T-cell (primary cell): ENCODE data around the gene TIMP2. TPM values are rescaled to one million over a fixed set of nuclear protein-coding genes. Genes with fewer than 3 reads are reported as not detected.

Source experiments
- ATAC-seq, 4 experiments: fragments of 200-7000 bp in 3 of 4; fragments of 150-1000 bp in 1 of 4; cut with Tn5 transposase; replicated peaks in 1 of 4; 1 replicate in 3 of 4; 2 replicates in 1 of 4; pipeline ENCODE4 v1.10.0; 2021; ENCODE audit warnings: moderate library complexity in 3 of 4, mild to moderate bottlenecking in 2 of 4, moderate number of reproducible peaks in 1 of 4
- CTCF ChIA-PET, 2 donors: fragments of 300-600 bp; sonication (Branson Sonifier 250); formaldehyde crosslinking; loops; one replicate each; lab custom pipeline; 2022; ENCODE audit warnings: antibody characterized with exemption in 2 of 2; lab: Charles Lee
- POLR2A ChIA-PET, 2 donors: fragments of 300-600 bp; sonication (Branson Sonifier 250); formaldehyde crosslinking; loops; one replicate each; lab custom pipeline; 2022; ENCODE audit warnings: antibody characterized with exemption in 2 of 2; lab: Charles Lee
- DNase-seq, 35 experiments: peaks; one replicate each; pipeline versions ENCODE4 v3.0.0 to v3.0.0-alpha.2; 2013 to 2023
- H3K27ac ChIP-seq: one replicate; pipeline ENCODE4 v1.5.1; 2013; ENCODE audit warnings: low read length
- H3K27me3 ChIP-seq, 2 experiments: replicated peaks in 1 of 2; 1 replicate in 1 of 2; 2 replicates in 1 of 2; pipeline versions ENCODE4 v1.6.1 to v1.7.0; 2013; ENCODE audit warnings: low read length in 1 of 2, mixed read lengths in 1 of 2; ENCODE audit not compliant: control insufficient read depth in 2 of 2, insufficient read depth in 2 of 2; ENCODE audit errors: extremely low read depth in 1 of 2
- H3K36me3 ChIP-seq, 2 donors: 1 replicate in 1 of 2; 2 replicates in 1 of 2; pipeline versions ENCODE4 v1.6.1 to v1.7.0; 2013; ENCODE audit warnings: low read length in 1 of 2; ENCODE audit not compliant: control insufficient read depth in 2 of 2, insufficient read depth in 1 of 2; ENCODE audit errors: extremely low read depth in 1 of 2
- H3K4me1 ChIP-seq, 2 experiments: 1 replicate in 1 of 2; 2 replicates in 1 of 2; pipeline versions ENCODE4 v1.6.1 to v1.7.0; 2013; ENCODE audit warnings: low read length in 2 of 2, mixed read lengths in 1 of 2; ENCODE audit not compliant: insufficient read depth in 2 of 2, control insufficient read depth in 1 of 2; ENCODE audit errors: extremely low read depth in 1 of 2
- H3K4me3 ChIP-seq, 2 donors: 1 replicate in 1 of 2; 2 replicates in 1 of 2; pipeline versions ENCODE4 v1.5.1 to v1.7.0; 2013; ENCODE audit warnings: mild to moderate bottlenecking in 2 of 2, low read length in 1 of 2, moderate library complexity in 1 of 2; ENCODE audit not compliant: control insufficient read depth in 1 of 2; ENCODE audit errors: extremely low read depth in 1 of 2
- H3K9me3 ChIP-seq: 2 replicates; pipeline ENCODE4 v1.7.0; 2013
- H3K27ac Mint-ChIP-seq, 2 donors: one replicate each; pipeline ENCODE4 v1.8.0; 2020 to 2021; ENCODE audit warnings: mild to moderate bottlenecking in 2 of 2, mixed read lengths in 2 of 2
- H3K27me3 Mint-ChIP-seq, 2 donors: one replicate each; pipeline ENCODE4 v1.8.0; 2021 to 2022; ENCODE audit warnings: mixed read lengths in 2 of 2
- H3K36me3 Mint-ChIP-seq: one replicate; pipeline ENCODE4 v1.8.0; 2021; ENCODE audit warnings: mixed read lengths
- H3K4me1 Mint-ChIP-seq, 3 donors: one replicate each; pipeline ENCODE4 v1.8.0; 2020 to 2022; ENCODE audit warnings: mixed read lengths in 3 of 3, mild to moderate bottlenecking in 1 of 3
- H3K4me3 Mint-ChIP-seq, 3 donors: one replicate each; pipeline ENCODE4 v1.8.0; 2020 to 2022; ENCODE audit warnings: mild to moderate bottlenecking in 3 of 3, mixed read lengths in 3 of 3, moderate library complexity in 3 of 3
- H3K9me3 Mint-ChIP-seq, 3 donors: one replicate each; pipeline ENCODE4 v1.8.0; 2020 to 2022; ENCODE audit warnings: mixed read lengths in 3 of 3
- WGBS: methylation state at CpG from one replicate; pipeline ENCODE4 v1.1.5; 2013; ENCODE audit warnings: missing lambda C conversion rate; ENCODE audit not compliant: insufficient coverage; 5-methylcytosine and 5-hydroxymethylcytosine counted together
- total RNA-seq, 35 experiments: library from RNA in 6 of 35; stranded (reverse) in 6 of 35; fragments of 120-200 nt in 1 of 35; gene quantifications; one replicate each; pipeline versions ENCODE4 v1.2.1 to v1.2.4 and lab custom pipeline; 2013 to 2026

TIMP2 gene
- total RNA-seq, 5 donors from 2014 or later (not counting 1 experiment from before 2014, with no cell fraction given), result 5.1 to 6.7 (median 6.5) TPM

GRCh38 chr17:78898947-78899346 lies 26.2 kb downstream of the TIMP2 start:
- Mint-ChIP-seq H3K9me3 (no peaks in the 10 kb centered on the region), H3K4me1 (peaks cover 4 to 9% (median 8%) of the 10 kb centered on the region in 3 donors), H3K4me3 (no peak overlapping the region), H3K27me3 (no peaks in the 10 kb centered on the region), H3K27ac (no peak overlapping the region), H3K36me3 (no peaks in the 10 kb centered on the region)
- ChIA-PET CTCF (interaction anchor here in 1 of 2 donors (0.6 kb wide), 1 partner anchor 127 kb away, joined by 3 read pairs; no protein-coding TSS in a partner anchor), POLR2A (no interaction called here)
- H3K9me3 ChIP-seq, result no peaks in the 10 kb centered on the region
- no peak for ATAC-seq
- peaks cover 0 to 5% of the 10 kb centered on the region in 2 experiments for H3K4me1 ChIP-seq
- 88% methylated on average over 12 of the region's 13 CpGs for WGBS
- no peak for DNase-seq
- peaks cover 0 to 26% of the 10 kb centered on the region in 2 experiments for H3K27me3 ChIP-seq
- no peak overlapping the region for H3K4me3 ChIP-seq
- H3K27ac ChIP-seq, result no peak overlapping the region
- H3K36me3 ChIP-seq, result no peaks in the 10 kb centered on the region

DNA sequence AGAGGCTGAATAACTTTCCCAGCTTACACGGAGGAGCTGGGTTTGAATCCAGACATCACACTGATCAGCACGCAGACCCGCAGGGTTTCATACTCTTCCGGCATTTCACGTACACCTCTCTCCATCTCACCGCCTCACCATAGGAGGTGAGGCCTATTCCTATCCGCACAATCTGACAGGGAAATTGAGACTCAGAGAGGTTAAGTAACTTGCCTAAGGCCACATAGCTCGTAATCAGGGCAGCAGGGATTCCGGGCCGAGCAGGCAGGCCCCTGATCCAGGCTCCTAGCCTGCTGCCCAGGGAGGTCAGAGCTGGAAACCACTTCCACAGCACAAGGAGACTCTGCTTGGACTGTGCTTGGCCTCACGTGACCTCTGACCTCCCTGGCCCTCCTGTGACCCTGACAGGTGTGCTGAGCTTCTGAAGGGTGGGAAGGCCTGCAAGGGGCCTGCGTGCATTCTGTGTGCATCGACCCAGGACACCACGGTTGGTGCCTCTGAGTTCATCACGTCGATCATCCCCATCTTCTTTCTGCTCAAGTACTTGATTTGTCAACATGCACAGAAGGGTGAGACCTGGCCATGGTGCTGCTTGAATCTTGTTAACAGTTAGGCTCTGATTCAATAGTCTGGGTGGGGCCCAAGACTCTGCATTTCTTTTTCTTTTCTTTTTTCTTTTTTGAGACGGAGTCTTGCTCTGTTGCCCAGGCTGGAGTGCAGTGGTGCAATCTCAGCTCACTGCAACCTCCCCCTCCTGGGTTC lies 26.9 kb downstream of the TIMP2 start:
- WGBS, result 85% methylated on average over 12 of the region's 17 CpGs
- H3K36me3 ChIP-seq, result no peaks in the 10 kb centered on the region
- no peak overlapping the region for H3K27ac Mint-ChIP-seq
- ATAC-seq, result no peak
- CTCF ChIA-PET, result interaction anchor here in 1 of 2 donors (0.6 to 1.1 kb wide), 2 partner anchors 32 to 264 kb away, joined by 3 read pairs; no protein-coding TSS in a partner anchor
- H3K9me3 ChIP-seq, result no peaks in the 10 kb centered on the region
- H3K27me3 Mint-ChIP-seq, result no peaks in the 10 kb centered on the region
- POLR2A ChIA-PET, result interaction anchor here in 1 of 2 donors (0.6 kb wide), 2 partner anchors 25 to 847 kb away, joined by 3 read pairs; no protein-coding TSS in a partner anchor
- H3K4me3 ChIP-seq, result no peak overlapping the region
- no peaks in the 10 kb centered on the region for H3K36me3 Mint-ChIP-seq
- no peak for DNase-seq
- no peak overlapping the region for H3K27ac ChIP-seq
- peaks cover 0 to 25% of the 10 kb centered on the region in 2 experiments for H3K27me3 ChIP-seq
- no peaks in the 10 kb centered on the region for H3K9me3 Mint-ChIP-seq
- H3K4me1 Mint-ChIP-seq, result peaks cover 0 to 6% (median 3%) of the 10 kb centered on the region in 3 donors
- H3K4me1 ChIP-seq, result peaks cover 0 to 4% of the 10 kb centered on the region in 2 experiments
- H3K4me3 Mint-ChIP-seq, result no peak overlapping the region

- peaks cover 0 to 4% (median 3%) of the 10 kb centered on the region in 3 donors for H3K4me1 Mint-ChIP-seq
- no peaks in the 10 kb centered on the region for H3K36me3 Mint-ChIP-seq
- DNase-seq (no peak), ATAC-seq (no peak)
- 84% methylated on average over 6 of the region's 7 CpGs for WGBS
- no peaks in the 10 kb centered on the region for H3K9me3 Mint-ChIP-seq
- Histone ChIP-seq H3K4me3 (no peak overlapping the region), H3K27me3 (peaks cover 0 to 19% of the 10 kb centered on the region in 2 experiments), H3K4me1 (peaks cover 0 to 4% of the 10 kb centered on the region in 2 experiments), H3K9me3 (no peaks in the 10 kb centered on the region), H3K27ac (no peak overlapping the region), H3K36me3 (peaks cover 0 to 3% of the 10 kb centered on the region in 2 donors)
- no peaks in the 10 kb centered on the region for H3K27me3 Mint-ChIP-seq
- H3K27ac Mint-ChIP-seq, result no peak overlapping the region
- CTCF ChIA-PET, result interaction anchor here in 1 of 2 donors (0.6 to 1.1 kb wide), 2 partner anchors 32 to 264 kb away, joined by 3 read pairs; no protein-coding TSS in a partner anchor
- POLR2A ChIA-PET, result interaction anchor here in 1 of 2 donors (0.6 kb wide), 2 partner anchors 24 to 846 kb away, joined by 3 read pairs; no protein-coding TSS in a partner anchor
- H3K4me3 Mint-ChIP-seq, result no peak overlapping the region
Observed at GRCh38 chr17:78897664-78898047, 27.5 kb downstream of the TIMP2 start.

- ChIA-PET CTCF (no interaction called here), POLR2A (no interaction called here)
- H3K27ac ChIP-seq, result no peak overlapping the region
- H3K27me3 ChIP-seq, result peaks cover 0 to 15% of the 10 kb centered on the region in 2 experiments
- no peak overlapping the region for H3K4me3 Mint-ChIP-seq
- peaks cover 6% of the 10 kb centered on the region in 3 donors for H3K4me1 Mint-ChIP-seq
- H3K27ac Mint-ChIP-seq, result no peak overlapping the region
- DNase-seq (no peak), ATAC-seq (no peak)
- no peak overlapping the region for H3K4me3 ChIP-seq
- H3K9me3 Mint-ChIP-seq, result no peaks in the 10 kb centered on the region
- no peaks in the 10 kb centered on the region for H3K36me3 Mint-ChIP-seq
- H3K36me3 ChIP-seq, result peaks cover 0 to 5% of the 10 kb centered on the region in 2 donors
- 86% methylated on average over 25 of the region's 34 CpGs for WGBS
- no peaks in the 10 kb centered on the region for H3K9me3 ChIP-seq
- H3K4me1 ChIP-seq, result peaks cover 2 to 4% of the 10 kb centered on the region in 2 experiments
- no peaks in the 10 kb centered on the region for H3K27me3 Mint-ChIP-seq
Observed at GRCh38 chr17:78896834-78897663, 28.1 kb downstream of the TIMP2 start.

DNA sequence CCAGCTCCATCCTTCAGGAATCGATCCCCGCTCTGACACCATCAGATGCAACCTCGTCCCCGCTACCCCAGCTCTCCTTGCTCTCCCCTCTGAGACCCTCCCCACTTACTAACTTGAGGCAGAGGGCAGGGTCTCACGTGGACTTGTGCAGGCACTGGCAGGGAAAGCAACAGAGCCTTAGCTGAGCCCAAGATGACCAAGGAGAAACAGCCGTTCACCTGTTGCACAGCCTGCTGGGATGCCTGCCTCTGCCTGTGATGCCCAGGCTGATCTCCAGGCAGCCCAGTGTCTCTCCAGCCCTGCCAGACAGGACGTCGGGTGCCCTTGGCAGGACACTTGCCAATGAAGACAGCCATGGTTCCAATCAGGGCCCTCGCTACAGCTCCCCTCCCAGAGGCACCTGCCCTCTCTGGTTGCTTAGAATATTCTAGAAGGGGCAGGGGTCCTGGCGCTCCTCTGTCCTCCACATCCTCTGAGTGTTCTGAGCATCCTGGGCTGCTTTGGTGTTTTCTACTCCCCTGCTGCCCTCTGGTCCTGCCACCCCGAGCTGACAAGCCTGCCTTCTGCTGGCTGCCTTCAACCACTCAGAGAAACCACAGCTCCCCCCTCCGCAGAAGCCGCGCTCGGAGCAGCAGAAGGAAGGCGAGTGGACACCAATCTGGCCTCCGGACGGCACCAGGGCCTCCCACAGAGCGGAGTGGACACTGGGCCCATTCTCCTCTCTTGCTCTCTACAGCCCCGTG lies 28.9 kb downstream of the TIMP2 start:
- H3K27me3 Mint-ChIP-seq, result no peaks in the 10 kb centered on the region
- Histone ChIP-seq H3K36me3 (peaks cover 0 to 5% of the 10 kb centered on the region in 2 donors), H3K27ac (no peak overlapping the region), H3K4me1 (peaks cover 2 to 11% of the 10 kb centered on the region in 2 experiments), H3K27me3 (peaks cover 0 to 18% of the 10 kb centered on the region in 2 experiments), H3K4me3 (no peak overlapping the region), H3K9me3 (no peaks in the 10 kb centered on the region)
- ATAC-seq, result no peak
- peaks cover 13 to 14% (median 14%) of the 10 kb centered on the region in 3 donors for H3K4me1 Mint-ChIP-seq
- H3K36me3 Mint-ChIP-seq, result no peaks in the 10 kb centered on the region
- H3K4me3 Mint-ChIP-seq, result no peak overlapping the region
- CTCF ChIA-PET, result no interaction called here
- POLR2A ChIA-PET, result no interaction called here
- DNase-seq, result no peak
- WGBS, result 83% methylated on average over 15 of the region's 20 CpGs
- H3K9me3 Mint-ChIP-seq, result no peaks in the 10 kb centered on the region
- H3K27ac Mint-ChIP-seq, result no peak overlapping the region
